Nephron (organoid): ENCODE results near the gene OR5AL1.
A peak's percentile ranks its signal among the peaks of the same experiment; 100 is the strongest.

Experiments
- H3K27ac Mint-ChIP-seq, 3 experiments: 2 replicates each; pipeline ENCODE4 v1.8.0; 2020; ENCODE audit warnings: mixed read lengths in 3 of 3, mild to moderate bottlenecking in 2 of 3, moderate library complexity in 1 of 3
- H3K27me3 Mint-ChIP-seq: 2 replicates; pipeline ENCODE4 v1.8.0; 2021; ENCODE audit warnings: low read depth, mild to moderate bottlenecking, moderate library complexity, mixed read lengths
- H3K36me3 Mint-ChIP-seq: 2 replicates; pipeline ENCODE4 v1.8.0; 2020; ENCODE audit warnings: low read depth, mixed read lengths
- H3K4me1 Mint-ChIP-seq: 2 replicates; pipeline ENCODE4 v1.8.0; 2020; ENCODE audit warnings: mixed read lengths
- H3K4me3 Mint-ChIP-seq, 3 experiments: 2 replicates each; pipeline ENCODE4 v1.8.0; 2020; ENCODE audit warnings: mild to moderate bottlenecking in 3 of 3, mixed read lengths in 3 of 3, moderate library complexity in 2 of 3
- H3K9me3 Mint-ChIP-seq: 2 replicates; pipeline ENCODE4 v1.8.0; 2020; ENCODE audit warnings: mixed read lengths
- TF ChIP-seq, protein P1 (sequence below), 3 experiments: fragments of 200-600 bp; sonication (generic); IDR thresholded peaks; one replicate each; pipeline ENCODE4 v1.5.0; 2021; ENCODE audit warnings: antibody characterized with exemption in 3 of 3; ENCODE audit not compliant: unreplicated experiment in 3 of 3

Gene OR5AL1

GRCh38 chr11:56404393-56404792 lies 8.1 kb upstream of the OR5AL1 start:
- TF ChIP-seq, protein P1, sequence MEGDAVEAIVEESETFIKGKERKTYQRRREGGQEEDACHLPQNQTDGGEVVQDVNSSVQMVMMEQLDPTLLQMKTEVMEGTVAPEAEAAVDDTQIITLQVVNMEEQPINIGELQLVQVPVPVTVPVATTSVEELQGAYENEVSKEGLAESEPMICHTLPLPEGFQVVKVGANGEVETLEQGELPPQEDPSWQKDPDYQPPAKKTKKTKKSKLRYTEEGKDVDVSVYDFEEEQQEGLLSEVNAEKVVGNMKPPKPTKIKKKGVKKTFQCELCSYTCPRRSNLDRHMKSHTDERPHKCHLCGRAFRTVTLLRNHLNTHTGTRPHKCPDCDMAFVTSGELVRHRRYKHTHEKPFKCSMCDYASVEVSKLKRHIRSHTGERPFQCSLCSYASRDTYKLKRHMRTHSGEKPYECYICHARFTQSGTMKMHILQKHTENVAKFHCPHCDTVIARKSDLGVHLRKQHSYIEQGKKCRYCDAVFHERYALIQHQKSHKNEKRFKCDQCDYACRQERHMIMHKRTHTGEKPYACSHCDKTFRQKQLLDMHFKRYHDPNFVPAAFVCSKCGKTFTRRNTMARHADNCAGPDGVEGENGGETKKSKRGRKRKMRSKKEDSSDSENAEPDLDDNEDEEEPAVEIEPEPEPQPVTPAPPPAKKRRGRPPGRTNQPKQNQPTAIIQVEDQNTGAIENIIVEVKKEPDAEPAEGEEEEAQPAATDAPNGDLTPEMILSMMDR (IDR thresholded peaks at IDR 0.05; ENCODE audit: unreplicated experiment in 3 of 3) = no peak
- no peak overlapping the region for H3K27ac Mint-ChIP-seq

DNA sequence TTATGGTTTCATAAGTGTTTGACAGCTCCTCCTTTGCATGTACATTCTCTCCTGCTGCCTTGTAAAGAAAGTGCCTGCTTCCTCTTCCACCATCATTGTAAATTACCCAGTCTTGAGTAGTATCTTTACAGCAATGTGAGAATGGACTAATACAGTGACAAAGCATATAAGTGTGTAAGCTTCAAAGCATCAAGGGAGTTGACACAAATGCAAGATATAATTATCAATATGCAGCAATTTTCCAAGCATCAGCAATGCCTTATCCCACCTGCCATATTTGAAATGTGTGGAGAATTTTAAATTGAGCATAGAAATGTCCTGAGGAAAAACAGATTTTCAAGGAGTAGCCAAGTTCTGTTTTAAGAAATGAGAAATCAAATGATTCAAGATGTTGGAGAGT lies 1.7 kb upstream of the OR5AL1 start:
- Mint-ChIP-seq H3K4me3 (no peak overlapping the region), H3K4me1 (no peaks in the 10 kb centered on the region), H3K36me3 (no peaks in the 10 kb centered on the region), H3K27me3 (no peaks in the 10 kb centered on the region), H3K9me3 (no peaks in the 10 kb centered on the region), H3K27ac (no peak overlapping the region)
- TF ChIP-seq, protein P1 (IDR thresholded peaks at IDR 0.05; ENCODE audit: unreplicated experiment in 3 of 3) = no peak

More at GRCh38 chr11:56404393-56404792, 8.1 kb upstream of the OR5AL1 start:
- H3K9me3 Mint-ChIP-seq = no peaks in the 10 kb centered on the region
- H3K27me3 Mint-ChIP-seq = peaks cover 4% of the 10 kb centered on the region
- H3K4me3 Mint-ChIP-seq = no peak overlapping the region
- no peaks in the 10 kb centered on the region for H3K4me1 Mint-ChIP-seq
- H3K36me3 Mint-ChIP-seq = no peaks in the 10 kb centered on the region

GRCh38 chr11:56453521-56453920 lies 41.0 kb downstream of the OR5AL1 start:
- Mint-ChIP-seq H3K27ac (no peak overlapping the region), H3K4me3 (no peak overlapping the region), H3K9me3 (no peaks in the 10 kb centered on the region), H3K27me3 (no peaks in the 10 kb centered on the region), H3K36me3 (no peaks in the 10 kb centered on the region), H3K4me1 (no peaks in the 10 kb centered on the region)
- TF ChIP-seq, protein P1 (IDR thresholded peaks at IDR 0.05; ENCODE audit: unreplicated experiment in 3 of 3) = no peak

DNA sequence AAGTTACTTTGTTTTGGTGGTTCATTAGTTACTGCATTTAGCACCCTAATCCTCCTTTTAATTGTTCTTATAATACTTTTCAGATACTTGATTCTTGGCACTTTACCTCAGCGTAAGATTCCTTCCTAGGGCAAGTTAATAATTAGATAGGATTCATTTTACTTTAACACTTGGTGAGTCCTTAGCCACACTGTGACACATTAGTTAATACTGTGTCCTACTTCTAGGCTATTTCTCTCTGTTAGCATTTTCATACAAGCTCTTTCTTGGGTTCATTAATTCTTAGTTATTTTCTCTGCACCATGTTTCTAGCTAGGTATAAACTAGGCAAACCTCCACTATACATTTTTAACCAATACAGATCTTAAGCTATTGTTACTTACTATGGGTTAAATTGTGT lies 44.6 kb downstream of the OR5AL1 start:
- Mint-ChIP-seq H3K27ac (peak overlapping the region; percentile 5 to 93 (median 35)), H3K27me3 (no peaks in the 10 kb centered on the region), H3K9me3 (no peaks in the 10 kb centered on the region), H3K4me3 (no peak overlapping the region), H3K36me3 (no peaks in the 10 kb centered on the region), H3K4me1 (no peaks in the 10 kb centered on the region)
- TF ChIP-seq, protein P1 (IDR thresholded peaks at IDR 0.05; ENCODE audit: unreplicated experiment in 3 of 3) = no peak
